NCI-H510A (cell line): ENCODE data around the gene PDE6A.
"Not testable (repeated sequence)": the region's sequence is repeated elsewhere in the genome, so short reads cannot be mapped to it uniquely, and the experiment has no call there.

ENCODE experiments used
- DNase-seq: peaks from one replicate; lab custom pipeline; 2025; lab: John Stamatoyannopoulos, UW

The PDE6A gene

DNA sequence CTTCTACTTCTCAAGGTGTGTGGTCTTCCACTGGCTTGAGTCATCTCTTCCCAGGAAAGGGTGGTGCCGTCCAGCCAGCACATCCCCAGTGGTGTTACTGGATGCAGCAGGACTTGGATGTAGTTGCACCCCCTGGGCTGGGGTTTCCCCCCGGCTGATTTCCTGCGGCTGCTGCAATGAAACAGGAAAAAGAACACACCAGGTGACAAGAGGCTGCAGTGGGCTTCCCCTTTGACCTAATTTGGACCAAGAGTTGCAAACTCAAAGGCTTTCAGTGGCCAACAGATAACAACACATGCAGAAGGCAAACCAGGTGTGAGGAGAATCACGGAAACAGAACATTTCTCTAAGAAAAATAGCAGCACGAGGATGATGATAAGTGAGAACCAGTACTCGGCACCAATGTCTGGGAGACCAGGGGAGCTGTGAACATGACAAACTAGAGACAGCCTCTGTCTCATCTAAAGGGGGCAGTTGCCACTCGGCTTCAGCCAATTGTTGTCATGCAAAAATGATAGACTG is 83.7 kb downstream of the PDE6A start:
- no peak for DNase-seq

DNA sequence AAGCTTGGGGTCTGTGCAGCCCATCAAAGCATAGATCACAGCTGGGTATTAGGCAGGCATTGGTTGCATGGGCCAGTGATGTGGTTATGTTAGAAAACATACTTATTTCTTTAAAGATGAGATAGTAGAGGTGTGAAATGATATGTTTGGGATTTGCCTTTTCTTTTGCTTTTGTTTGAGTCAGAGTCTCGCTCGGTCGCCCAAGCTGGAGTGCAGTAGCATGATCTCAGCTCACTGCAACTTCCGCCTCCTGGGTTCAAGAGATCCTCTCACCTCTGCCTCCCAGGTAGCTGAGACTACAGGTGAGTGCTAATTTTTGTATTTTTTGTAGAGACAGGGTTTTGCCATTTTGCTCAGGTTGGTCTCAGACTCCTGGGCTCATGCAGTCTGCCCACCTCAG is 84.8 kb downstream of the PDE6A start:
- no peak for DNase-seq

- not testable (repeated sequence) for DNase-seq
These were observed 86.1 kb downstream of the PDE6A start for GRCh38 chr5:149858481-149858880.

DNA sequence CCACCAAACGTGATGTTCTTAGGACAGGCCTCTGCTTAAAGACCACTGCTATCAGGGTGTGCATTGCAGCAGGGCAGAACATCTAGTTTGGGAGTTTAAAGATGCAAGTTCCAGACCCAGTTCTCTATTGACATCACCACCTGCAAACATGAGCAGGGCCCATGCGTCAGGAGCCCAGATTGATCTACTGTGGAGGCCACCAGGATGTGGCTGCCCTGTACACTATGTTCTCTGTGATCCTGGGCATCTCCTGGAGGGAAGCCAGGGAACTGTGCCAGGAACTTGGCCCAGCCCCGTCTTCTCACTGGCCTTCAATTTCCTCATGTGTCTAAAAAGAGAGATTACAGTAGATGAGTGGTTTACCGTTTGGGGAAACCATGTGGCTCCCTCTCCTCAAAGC is 87.1 kb downstream of the PDE6A start:
- DNase-seq, result no peak

- DNase-seq, result no peak
These were observed 89.2 kb downstream of the PDE6A start for GRCh38 chr5:149855366-149855765.

DNA sequence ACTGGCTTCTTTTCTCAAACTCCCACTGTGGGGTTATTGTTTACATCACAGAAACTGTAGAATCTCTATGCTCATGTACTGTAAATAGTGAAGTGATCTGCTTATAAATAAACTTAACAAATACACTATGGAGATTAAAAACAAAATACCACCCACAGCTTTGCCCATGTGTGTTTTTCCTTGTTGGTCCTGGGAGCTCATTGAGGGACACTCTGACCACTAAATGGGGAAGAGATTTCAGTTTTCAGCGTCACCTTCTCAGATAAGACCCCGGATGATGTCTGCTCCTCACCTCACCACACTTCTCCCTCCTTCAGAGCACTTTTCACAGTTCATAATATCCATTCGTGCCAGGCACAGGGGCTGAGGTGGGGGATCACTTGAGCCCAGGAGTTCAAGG is 89.7 kb downstream of the PDE6A start:
- DNase-seq, result no peak

- DNase-seq, result no peak
These were observed 90.9 kb downstream of the PDE6A start for GRCh38 chr5:149853701-149854100.

GRCh38 chr5:149853331-149853648 is 91.3 kb downstream of the PDE6A start:
- no peak for DNase-seq

- DNase-seq, result no peak
These were observed 91.8 kb downstream of the PDE6A start for GRCh38 chr5:149852641-149853330.

DNA sequence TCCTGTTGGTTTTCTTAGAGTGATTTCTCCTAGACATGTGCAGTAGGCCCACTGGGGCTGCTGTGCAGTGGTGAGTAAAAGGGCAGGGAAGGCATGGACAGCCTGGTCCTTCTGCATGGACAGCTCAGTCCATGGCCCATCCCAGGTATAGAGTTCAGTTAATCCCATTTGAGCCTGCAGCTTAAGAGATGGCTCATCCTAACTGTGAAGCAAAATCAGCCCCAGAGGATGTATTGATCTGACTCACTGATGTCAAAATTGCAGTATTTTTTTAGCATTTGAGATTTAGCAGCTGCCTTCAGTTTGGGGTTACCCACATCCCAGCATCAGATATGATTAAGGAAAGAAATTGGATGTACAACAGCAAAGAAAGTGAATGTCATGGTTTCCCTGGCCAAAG is 93.4 kb downstream of the PDE6A start:
- no peak for DNase-seq

GRCh38 chr5:149849966-149850910 is 94.4 kb downstream of the PDE6A start:
- no peak for DNase-seq

DNA sequence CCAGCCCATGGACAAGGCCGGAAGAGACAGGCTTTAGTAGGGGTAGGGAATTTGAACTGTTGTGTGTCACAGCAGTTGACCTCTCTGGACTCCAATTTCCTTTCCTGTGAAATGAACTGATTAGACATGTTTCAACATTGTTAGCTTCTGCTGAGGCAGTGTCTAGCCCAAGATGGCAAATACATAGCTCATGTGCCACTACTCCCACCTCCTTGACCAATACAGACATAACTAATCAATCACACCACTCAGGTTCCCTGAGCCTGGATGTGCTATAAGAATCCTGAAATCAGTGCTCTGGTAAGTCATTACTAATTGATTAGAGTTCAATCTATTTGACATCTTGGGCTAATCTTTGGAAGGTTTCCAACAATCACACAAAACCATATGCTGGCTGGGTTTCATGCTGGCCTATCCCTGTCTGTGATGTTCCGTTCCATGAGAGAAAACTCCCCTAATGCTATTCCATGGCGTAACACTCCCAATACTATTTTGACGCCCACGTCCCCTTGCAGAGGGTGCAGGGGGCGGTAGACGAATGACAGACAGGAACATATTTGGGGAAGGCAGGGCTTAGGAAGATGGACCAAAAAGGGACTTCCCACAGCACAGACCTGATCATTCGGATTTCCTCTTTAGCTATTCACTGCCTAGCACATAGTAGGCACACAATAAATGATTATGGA is 95.2 kb downstream of the PDE6A start:
- no peak for DNase-seq

GRCh38 chr5:149847611-149848010 is 97.0 kb downstream of the PDE6A start:
- no peak for DNase-seq

DNA sequence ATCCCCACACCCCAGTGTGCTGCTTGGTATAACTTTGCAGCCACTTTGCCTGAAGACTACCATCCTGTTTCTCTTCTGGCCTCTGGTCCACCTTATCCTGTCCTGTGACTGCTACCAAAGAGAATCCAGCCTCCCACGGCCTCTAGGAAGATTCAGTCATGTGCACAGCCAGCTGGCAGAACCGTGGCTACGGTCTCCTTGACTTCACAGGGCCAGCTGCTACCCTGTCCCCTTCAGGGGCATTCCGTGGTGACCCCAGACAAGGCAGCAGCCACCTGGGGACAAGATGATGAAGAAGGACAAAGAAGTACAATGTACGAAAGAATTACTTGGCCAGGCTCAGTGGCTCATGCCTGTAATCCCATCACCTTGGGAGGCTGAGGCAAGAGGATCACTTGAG is 98.6 kb downstream of the PDE6A start:
- no peak for DNase-seq

GRCh38 chr5:149845601-149846000 is 99.0 kb downstream of the PDE6A start:
- no peak for DNase-seq

GRCh38 chr5:149841851-149842793 is 102.5 kb downstream of the PDE6A start:
- no peak for DNase-seq

DNA sequence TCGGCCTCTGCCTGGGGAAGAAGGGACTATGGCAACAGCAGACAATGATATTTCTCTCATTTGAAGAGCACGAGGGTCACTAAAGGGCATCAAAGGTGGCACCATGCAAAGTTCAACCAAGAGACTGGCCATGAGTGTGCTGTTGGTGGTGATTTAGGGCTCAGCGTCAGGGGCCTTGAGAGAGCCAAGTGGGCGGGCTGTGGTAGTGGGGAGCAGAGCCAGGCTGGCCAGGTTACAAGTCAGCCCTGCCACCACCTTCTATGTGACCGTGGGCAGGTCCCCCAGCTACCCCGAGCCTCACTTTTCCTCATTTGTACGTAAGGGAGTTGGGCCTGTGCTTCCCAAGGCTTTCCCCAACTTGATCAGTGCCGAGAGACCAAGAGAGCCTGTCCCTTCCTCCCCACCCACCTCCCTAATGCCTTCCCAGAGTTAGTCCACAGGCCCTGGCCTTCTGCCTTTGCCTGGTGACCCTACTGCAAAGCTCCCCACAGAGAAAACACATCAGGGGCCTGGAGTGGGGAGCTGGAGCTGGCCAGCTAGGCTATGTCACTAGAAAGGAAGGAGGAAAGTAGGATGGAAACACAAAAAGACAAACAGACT is 104.3 kb downstream of the PDE6A start:
- no peak for DNase-seq

GRCh38 chr5:149839761-149840160 is 104.8 kb downstream of the PDE6A start:
- DNase-seq, result no peak

DNA sequence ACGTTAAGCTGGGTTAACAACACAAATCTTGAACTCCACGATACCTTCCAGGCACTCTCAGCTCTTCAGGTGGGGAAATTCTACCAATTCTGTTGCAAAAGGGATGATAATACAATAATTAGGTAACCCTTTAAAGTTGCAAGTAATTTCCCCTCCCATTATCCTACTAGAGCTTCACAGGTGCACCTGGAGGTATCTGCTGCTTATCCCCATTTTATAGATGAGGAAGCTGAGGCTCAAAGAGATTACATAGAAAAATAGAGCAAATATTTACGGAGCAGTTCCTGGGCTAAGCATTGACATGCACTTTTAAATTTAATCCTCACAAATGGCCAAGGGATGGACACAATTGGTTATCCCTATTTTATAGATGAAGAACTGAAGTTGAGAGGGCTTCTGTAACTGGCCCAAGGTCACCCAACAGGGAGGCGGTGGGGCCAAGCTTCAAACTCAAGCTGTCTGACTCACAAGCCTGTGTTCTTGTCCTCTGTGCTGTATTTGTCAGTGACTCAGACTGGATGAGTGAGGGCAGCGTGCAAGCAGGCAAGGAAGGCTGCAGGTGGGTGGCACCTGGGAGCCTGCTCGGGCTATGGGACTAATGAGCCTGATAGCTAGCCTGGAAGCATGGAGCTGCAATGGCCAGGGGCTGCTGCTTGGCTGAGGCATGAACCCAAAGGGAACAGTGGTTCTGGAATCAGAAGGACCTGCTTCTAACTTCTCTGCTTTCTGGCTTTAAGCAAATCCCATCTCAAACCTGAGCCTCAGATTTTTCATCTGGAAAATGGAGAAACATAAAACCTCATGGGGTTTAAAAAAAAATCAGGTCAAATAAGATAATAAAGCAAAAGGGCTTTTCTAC is 105.5 kb downstream of the PDE6A start:
- no peak for DNase-seq

DNA sequence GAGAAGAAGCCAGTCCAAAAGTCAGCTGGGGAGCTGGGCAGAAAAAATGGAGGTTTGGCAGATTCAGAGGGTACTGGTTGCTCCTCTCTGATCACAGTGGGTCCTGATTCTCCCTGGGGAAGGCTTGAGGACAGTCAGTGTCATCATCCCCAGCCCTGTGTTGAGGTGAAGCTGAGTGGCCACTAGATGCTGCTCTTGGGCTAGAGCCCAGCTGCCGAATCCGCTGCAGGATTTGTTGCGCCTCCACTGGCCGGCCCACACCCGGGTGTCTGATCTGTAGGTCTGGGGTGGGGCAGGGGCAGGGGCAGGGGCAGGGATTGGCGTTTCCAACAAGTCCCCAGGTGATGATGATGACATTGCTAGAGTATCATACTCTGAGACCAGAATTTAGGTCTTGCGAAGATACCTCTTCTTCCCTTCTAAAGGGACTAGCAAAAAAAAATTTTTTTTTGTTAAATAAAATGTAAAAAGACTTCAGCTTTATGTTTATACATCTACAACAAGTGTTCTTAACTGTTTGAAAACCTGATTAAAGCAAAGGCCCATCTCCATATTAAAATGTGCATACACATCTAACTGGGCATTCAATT is 106.8 kb downstream of the PDE6A start:
- DNase-seq, result peak; percentile 40
